HG02759 (cell line): ENCODE results near the gene OVOL3.
A peak's percentile ranks its signal among the peaks of the same experiment; 100 is the strongest.

Source experiments
- ATAC-seq: cut with Tn5 transposase; IDR thresholded peaks from one replicate; pipeline ENCODE4 v1.9.1; 2021; ENCODE audit warnings: mild to moderate bottlenecking, moderate library complexity; ENCODE audit not compliant: unreplicated experiment

The OVOL3 gene

DNA sequence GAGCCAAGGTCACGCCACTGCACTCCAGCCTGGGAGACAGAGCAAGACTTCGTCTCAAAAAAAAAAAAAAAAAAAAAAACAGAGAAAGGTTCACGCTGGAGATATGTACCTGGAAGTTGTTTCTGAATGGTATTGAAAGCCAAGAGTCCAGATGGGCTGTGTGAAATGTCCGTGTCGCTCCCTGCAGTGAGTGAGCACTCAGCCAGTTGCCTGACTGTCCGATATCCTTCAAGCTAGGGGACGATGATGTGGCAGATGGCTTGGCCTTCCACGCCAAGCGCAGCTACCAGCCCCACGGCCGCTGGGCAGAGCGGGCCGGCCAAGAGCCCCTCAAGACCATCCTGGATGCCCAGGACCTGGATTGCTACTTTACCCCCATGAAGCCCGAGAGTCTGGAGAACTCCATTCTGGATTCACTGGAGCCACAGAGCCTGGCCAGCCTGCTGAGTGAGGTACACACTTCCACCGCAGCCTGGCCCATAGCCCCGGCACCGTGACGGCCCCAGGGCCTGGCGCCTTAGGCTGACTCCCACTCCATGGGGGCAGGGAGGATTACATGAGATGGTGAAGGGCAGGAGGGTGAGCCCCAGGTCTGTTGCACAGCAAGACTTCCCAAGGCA lies 11.7 kb upstream of the OVOL3 start:
- no peak for ATAC-seq

DNA sequence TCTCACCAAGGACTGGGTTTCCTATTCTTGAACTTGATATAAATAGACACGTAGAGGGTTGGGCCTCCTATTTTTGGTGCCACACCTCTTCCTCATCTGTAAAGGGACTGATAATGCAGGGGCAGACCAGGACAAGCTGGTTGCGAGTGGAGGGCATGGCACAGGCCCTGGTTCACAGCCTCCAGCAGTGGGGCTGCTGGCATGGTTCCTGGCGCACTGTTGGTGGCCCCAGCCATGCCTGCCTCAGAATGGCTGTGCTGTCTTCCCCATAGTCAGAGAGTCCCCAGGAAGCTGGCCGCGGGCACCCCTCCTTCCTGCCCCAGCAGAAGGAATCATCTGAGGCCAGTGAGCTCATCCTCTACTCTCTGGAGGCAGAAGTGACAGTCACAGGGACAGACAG lies 10.5 kb upstream of the OVOL3 start:
- ATAC-seq, result no peak

DNA sequence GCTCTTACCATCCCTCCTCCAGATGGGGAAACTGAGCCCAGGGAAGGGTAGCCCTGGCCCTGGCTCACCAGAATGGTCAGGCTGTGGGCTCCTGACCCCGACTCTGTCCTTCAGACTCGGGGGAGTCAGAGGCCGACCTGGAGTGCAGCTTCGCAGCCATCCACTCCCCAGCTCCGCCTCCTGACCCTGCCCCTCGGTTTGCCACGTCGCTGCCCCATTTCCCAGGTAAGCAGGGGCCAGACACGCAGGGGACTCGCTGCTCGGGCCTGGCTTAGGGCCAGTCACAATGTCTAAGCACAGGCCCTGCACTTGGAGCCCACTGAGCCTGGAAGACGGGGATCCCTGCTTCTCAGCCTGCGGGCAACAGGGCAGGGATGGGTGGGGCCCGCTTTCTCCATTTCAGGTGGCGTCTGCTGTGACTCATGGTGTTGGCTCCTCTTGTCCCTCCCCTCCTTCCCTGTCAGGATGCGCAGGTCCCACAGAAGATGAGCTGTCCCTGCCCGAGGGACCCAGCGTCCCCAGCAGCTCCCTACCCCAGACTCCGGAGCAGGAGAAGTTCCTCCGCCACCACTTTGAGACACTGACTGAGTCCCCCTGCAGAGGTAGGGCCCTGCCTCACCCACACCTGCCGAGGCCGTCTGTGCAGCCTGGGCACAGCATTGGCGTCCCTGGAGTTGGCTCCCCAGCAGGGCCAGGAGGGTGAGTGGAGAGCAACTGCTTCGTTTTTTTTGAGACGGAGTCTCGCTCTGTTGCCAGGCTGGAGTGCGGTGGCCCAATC lies 9.2 kb upstream of the OVOL3 start:
- ATAC-seq, result no peak

DNA sequence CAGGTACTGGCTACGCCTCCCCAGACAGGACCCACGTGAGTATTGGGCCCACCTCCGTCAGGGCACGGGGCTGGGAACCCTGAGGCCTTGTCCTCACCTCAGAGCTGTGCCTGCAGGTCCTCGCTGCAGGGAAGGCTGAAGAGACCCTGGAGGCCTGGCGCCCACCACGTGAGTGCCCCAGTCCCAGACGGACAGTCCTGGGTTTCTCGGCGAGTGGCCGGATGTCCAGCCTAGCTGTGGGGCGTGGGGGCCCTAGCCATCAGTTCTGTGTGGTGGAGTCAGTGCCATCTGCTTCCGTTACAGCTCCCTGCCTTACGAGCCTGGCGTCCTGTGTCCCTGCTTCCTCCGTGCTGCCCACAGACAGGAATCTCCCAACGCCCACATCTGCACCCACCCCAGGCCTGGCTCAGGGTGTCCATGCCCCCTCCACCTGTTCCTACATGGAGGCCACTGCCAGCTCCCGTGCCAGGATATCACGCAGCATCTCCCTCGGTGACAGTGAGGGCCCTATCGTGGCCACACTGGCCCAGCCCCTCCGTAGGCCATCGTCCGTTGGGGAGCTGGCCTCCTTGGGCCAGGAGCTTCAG lies 7.8 kb upstream of the OVOL3 start:
- ATAC-seq, result no peak

DNA sequence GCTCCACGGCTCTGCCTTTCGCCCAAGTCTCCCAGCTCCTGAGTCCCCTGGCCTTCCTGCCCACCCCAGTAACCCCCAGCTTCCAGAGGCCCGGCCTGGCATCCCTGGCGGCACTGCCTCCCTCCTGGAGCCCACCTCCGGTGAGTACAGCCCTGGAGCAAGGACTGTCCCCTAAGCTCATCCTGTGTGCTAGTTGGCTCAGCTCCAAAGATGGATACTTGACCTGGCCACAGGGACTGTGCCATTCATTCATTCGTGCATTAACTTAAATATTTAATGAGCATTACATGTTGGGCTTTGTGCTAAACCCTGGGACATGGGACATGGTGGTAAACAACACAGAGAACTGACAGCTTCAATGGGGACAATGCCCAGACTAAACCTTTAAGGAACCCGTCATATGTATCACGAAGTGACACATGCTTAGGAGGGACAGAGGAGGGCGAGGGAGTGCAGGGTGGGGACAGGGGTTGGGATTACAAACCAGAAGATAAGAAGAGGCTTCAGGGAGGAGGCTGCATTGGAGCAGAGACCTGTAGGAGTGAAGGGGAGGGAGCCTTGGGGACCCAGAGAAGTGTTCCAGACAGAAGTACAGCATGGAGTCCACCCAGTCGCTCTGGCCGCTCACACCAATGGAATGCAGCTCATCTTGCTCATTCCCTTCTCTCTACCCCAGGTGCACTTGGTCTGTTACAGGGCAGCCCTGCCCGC lies 6.9 kb upstream of the OVOL3 start:
- no peak for ATAC-seq

DNA sequence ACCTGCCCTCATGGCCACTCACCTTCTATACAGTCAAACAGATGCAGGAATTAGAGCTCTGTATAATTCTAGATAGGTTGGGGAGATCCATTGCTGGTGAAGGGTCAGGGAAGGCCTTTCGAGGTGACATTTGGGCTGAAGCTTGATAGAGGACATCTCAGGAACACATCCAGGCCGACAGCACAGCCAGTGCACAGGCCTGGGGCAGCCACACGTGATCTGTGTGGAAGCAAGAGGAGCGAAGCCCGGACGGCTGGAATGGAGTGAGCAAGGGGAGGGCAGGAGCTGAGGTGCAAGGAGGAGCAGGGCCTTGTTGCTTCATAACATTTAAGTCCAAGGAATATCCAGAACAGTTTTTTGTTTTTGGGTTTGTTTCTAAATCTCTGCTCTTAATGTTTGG lies 4.5 kb upstream of the OVOL3 start:
- ATAC-seq, result no peak

DNA sequence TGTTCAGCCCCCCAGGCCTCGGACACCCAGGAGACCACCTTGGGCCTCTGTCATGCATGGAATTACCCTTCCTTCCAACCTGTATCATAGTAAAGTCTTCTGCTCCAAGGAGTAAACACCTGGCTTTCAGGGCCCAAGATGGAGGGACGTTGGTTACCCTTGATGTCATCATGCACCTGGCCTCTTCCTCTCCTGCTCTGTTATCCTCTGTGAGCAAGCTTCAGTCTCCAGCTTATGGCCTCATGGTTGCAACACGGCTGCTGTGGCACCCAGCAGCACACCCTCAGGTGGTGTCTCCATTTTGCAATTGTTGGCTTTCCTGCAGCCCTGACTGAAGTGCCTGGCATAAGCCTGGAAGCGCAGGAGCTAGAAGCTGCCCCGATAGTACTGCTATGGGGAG lies 4.0 kb upstream of the OVOL3 start:
- no peak for ATAC-seq

DNA sequence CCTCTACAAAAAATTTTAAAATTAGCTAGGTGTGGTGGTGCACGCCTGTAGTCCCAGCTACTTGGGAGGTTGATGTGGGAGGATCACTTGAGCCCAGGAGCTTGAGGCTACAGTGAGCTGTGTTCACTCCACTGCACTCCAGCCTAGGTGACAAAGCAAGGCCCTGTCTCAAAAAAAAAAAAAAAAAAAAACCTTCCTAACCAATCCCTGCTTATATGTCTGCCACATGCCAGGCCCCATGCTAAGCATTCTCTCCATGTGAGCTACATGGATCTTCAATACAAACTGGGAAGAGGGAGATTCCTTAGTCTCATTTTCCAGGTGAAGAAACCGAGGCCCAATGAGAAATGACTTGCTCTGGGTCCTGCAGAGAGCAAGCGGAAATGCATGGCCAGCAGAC lies 2.3 kb upstream of the OVOL3 start:
- ATAC-seq, result no peak

DNA sequence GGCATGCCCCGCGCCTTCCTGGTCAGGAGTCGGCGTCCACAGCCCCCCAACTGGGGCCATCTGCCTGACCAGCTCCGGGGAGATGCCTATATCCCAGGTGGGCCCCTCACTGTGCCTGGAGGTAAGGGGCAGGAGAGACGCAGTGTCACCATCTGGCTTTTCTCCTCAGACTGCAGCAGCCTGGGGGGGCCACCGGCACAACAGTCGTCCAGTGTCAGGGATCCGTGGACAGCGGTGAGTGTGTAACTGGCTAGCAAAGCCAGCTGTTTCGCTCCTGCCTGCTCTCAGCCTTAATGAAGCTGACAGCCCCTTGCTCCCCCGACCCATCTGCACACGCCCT lies 227 bp downstream of the OVOL3 start:
- ATAC-seq, result no peak

DNA sequence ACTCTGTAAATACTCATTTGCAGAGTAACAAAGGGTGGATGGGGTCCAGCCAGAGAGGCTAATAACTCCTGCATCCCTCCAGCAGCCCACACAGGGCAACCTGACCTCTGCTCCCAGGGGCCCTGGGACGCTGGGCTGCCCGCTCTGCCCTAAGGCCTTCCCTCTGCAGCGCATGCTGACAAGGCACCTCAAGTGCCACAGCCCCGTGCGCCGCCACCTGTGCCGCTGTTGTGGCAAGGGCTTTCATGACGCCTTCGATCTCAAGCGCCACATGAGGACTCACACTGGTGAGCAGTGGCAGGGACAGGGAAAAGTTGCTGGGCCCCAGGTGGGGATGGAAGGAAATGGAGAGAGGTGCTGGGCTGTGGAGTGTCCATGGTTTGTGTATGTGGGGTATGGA lies 1.7 kb downstream of the OVOL3 start:
- no peak for ATAC-seq

DNA sequence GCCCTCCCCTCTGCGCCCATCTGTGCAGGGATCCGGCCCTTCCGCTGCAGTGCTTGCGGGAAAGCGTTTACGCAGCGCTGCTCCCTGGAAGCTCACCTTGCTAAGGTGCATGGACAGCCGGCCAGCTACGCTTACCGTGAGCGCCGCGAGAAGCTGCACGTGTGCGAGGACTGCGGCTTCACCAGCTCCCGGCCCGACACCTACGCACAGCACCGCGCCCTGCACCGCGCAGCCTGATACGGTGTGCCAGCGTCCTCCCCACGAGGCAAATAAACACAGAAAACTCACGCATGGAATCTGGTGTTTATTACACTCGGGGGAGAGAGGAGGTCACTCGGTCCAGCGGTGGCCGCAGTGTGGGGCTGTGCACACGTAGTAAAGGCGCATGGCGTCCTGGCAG lies 2.5 kb downstream of the OVOL3 start:
- ATAC-seq, result no peak

DNA sequence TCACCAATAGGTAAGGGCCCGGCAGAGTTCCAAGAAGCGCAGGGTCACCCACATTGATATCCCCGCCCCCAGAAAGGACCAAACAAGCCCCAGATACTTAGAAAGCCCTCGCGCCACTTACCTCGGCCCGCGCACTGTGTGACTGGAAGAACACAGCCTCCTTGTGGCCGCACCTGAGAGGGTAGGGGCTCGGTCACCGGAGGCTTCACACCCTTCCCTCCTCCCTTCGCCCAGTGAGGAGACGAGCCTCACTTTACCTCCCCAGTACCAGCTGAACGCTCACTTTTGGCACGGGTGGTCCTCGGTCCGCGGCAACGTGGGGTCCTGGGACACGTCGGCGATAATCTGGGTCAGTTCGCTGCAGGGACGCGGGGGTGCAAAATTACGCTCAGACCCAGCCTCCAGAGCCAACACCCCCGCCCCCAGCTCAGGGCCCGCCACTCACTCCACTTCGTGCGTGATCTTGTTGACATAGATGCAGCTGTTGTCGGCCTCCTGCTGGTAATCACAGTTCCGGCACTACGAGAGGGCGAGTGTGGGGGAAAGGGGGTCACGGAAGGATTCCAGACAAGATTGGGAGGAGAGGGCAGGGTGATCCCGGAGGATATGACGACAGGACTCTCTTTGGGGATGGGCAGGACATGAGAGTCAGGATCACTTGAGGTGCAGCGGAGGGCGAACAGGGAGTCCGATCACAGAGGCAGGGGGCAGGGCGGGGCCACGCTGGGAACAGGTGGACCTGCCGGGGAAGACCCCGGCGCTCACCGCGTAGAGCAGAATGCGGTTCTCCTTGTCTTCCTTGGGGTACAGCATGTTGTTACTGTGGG lies 3.2 kb downstream of the OVOL3 start:
- no peak for ATAC-seq

DNA sequence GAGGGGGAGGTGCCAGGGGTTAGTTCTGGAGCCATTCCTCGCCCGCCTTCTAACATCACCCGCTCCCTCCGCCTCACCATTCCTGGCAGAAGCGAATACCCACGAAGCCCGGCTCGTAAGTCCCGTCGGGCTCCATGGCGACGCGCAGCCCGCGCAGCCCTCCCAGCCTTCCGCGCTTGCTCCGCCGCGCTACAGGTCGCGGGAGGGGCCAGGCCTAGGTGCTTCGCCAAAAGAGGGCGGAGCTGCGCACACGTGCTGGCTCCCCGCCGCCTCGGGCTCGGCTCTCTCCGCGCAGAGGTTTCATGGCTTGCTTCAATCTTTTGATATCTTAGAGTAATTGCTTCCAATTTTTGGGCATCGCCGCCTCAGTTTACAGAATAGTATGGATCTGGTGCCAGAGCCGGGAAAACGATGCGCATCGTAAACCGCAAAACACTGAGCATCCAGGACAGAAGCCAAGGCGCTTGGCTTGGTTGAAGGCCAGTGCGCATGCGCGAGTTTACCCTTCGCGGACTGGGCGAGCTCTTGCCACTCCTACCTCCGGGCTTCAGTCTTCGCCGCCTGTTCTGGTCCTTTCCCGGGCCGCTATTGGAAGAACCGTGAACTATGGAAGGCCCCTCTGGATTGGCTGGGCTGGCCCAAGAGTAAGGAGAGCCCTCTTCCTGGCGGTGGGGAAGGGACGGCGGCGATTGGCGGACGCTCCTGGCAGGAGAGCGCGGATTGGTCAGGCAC lies 3.9 kb downstream of the OVOL3 start, which contains the start of gene POLR2I:
POLR2I (minus strand) TSS at position 155 of the 732 bp plus-strand sequence; CDS start at position 136, 19 bp downstream.
- peak; percentile 82 for ATAC-seq

DNA sequence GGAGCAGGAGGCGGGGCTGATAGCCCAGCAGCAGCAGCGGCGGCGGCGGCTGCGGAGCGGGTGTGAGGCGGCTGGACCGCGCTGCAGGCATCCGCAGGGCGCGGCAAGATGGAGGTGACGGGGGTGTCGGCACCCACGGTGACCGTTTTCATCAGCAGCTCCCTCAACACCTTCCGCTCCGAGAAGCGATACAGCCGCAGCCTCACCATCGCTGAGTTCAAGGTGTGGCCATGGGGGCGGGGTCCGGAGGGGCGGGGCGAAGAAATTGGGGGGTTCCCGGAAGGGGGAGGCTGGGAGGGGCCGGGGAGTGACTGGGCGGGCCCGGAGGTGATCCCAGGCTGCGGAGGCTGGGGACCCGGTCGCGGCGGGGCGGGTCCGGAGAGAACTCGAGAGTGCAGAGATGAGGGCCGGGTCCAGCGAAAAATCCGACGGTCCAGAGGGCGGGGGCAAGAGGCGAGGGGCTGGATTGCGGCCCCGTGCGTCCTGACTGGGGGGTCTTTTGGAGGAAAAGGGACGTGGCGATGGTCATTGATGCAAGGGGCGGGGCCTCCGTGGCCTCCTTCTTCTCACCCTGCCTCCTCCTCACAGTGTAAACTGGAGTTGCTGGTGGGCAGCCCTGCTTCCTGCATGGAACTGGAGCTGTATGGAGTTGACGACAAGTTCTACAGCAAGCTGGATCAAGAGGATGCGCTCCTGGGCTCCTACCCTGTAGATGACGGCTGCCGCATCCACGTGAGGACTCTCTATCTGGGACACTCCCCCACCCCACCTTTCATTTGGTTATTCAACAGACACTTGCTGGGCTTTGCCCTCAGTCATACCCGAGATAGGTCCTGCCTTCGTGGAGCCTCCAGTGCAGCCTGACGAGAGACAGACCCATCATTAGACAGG lies 4.8 kb downstream of the OVOL3 start, which contains the start of gene TBCB:
TBCB (plus strand) TSS at position 16 of the 891 bp plus-strand sequence; CDS start at position 109, 93 bp downstream.
- peak; percentile 37 for ATAC-seq

DNA sequence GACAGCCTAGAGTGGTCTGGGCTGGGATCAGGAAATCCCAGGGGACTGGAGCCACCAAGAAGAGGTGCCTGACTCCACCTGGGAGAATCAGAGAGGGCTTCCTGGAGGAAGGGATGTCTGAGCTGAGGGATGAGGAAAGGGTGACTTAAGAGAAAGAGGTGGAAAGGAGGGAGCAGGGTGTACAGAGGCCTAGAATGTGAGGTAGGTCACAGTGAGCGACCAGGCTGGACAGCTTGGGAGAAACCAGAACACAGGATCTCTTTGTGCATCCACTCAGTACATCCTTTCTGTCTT lies 5.3 kb downstream of the OVOL3 start:
- ATAC-seq, result no peak

DNA sequence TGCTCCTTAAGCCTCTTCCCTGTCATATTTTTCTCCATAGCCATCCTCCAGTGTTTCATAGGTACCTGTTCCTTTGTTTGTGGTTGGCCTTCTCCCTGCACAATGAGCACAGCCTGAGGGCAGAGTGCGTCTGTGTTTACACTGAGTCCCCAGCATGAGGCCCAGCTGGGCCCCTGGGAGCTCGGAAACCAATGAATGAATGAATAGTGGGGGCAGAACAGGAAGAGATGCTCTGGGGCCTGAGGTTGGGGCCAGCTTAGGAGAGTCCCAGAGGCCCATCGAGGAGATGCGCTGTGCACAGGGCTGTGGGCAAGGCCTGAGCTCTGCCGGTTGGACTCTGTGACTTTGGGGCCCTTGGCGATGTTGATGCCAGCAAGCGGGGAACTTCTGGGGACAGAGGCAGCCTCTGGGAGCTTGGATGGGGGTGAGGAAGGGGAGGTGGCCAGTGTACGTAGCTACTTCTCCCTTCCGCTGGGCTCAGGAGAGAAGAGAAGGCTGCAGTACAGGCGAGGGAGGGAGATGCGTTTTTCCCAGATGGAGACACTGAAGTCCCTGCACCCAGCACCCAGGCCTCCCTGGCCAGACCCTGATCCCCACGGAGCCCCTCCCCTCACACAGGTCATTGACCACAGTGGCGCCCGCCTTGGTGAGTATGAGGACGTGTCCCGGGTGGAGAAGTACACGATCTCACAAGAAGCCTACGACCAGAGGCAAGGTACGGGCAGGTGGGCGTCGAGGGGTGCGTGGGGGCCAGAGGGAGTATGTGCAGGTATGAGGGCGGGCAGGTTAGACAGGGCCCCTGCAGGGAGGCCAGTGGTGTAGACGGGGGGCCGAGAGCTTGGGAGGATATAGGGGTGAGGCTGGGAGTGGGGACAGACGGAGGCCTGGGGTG lies 9.4 kb downstream of the OVOL3 start:
- ATAC-seq, result no peak

DNA sequence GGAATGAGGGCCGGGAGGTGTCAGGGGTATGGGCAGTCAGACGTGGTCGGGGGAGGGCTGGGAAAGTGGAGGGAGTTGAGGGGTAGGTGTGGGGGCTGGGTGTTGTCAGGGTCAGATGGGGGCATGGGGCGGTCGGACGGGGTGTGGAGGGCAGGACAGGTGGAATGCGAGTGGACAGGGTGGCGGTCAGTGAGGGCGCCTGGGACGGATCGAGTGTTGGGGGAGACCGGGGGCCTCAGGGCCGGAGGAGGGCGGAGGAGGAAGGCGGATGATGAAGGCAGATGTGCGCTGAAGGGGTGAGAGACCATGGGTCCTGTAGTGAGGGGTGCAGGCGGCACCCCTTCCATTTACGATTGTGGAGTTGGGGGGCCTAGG lies 10.0 kb downstream of the OVOL3 start:
- no peak for ATAC-seq

DNA sequence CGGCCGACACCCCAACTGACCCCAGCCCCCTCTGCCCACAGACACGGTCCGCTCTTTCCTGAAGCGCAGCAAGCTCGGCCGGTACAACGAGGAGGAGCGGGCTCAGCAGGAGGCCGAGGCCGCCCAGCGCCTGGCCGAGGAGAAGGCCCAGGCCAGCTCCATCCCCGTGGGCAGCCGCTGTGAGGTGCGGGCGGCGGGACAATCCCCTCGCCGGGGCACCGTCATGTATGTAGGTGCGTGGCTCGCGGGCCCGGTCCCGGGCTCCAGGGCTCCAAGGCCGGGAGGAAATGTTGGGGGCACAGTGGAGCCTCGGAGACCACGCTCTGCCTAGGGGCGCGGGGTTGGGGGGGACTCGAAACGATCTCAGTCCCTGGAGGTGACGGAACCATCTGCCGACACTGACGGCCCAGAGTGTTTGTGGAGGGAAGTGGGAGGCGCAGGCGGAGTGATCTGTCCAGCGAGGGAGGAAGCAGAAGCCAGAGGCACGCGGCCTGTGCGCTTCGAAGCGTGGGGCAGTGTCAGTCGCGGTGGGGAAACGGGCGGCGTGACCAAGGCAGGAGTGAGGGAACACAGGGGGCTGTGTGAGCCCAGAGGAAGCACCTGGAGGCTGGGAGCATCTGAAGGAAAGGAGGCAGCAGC lies 10.7 kb downstream of the OVOL3 start:
- no peak for ATAC-seq
